ENCODE results near the gene TYMP. TPM values are rescaled to one million over a fixed set of nuclear protein-coding genes. Genes with fewer than 3 reads are reported as not detected.

TYMP gene
- total RNA-seq, 1 donor from 2014 or later, result 6.3 TPM

- peaks cover 16% of the 10 kb centered on the region for H3K4me1 Mint-ChIP-seq (ENCODE audit: unreplicated experiment)
- peaks cover 7% of the 10 kb centered on the region for H3K27me3 Mint-ChIP-seq (ENCODE audit: unreplicated experiment)
- no peak overlapping the region for H3K4me3 Mint-ChIP-seq (ENCODE audit: unreplicated experiment)
- no peak for DNase-seq (ENCODE audit: low spot score)
- no peaks in the 10 kb centered on the region for H3K36me3 Mint-ChIP-seq (ENCODE audit: low read depth, unreplicated experiment)
- H3K27ac Mint-ChIP-seq (ENCODE audit: unreplicated experiment), result no peak overlapping the region
- H3K9me3 Mint-ChIP-seq (ENCODE audit: unreplicated experiment), result no peaks in the 10 kb centered on the region
- TF ChIP-seq CTCF (IDR thresholded peaks at IDR 0.05; ENCODE audit: unreplicated experiment), result no peak
Observed at GRCh38 chr22:50505776-50506610, 23.8 kb downstream of the TYMP start.

DNA sequence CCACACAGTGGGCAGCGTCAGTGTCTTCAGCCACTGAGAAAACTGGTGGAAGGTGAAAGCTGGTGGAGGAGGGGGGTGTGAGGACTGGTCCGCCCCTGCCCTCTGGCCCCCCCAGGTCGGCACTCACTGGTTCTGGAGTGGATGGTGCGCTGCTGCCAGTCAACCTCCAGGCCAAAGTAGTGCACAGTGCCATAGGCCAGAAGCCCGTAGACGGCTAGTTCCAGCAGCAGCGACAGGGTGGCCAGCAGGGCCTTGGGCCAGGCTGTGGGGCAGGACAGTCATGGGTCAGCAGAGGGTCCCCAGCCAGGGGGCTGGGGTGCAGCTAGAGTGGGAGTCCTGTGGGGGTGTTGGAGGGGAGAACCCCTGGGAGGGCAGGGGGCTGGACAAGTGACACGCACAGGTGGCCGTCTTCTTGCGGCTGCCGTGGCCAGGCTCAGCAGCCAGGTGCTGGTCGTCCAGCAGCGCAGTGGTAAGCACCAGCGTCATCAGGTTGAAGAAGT, 24.5 kb downstream of the TYMP start:
- Mint-ChIP-seq H3K27ac (ENCODE audit: unreplicated experiment) (no peak overlapping the region), H3K9me3 (ENCODE audit: unreplicated experiment) (no peaks in the 10 kb centered on the region), H3K27me3 (ENCODE audit: unreplicated experiment) (peaks cover 7% of the 10 kb centered on the region), H3K36me3 (ENCODE audit: low read depth, unreplicated experiment) (no peaks in the 10 kb centered on the region), H3K4me1 (ENCODE audit: unreplicated experiment) (peaks cover 16% of the 10 kb centered on the region), H3K4me3 (ENCODE audit: unreplicated experiment) (no peak overlapping the region)
- TF ChIP-seq CTCF (IDR thresholded peaks at IDR 0.05; ENCODE audit: unreplicated experiment), result no peak
- DNase-seq (ENCODE audit: low spot score), result no peak

- no peaks in the 10 kb centered on the region for H3K9me3 Mint-ChIP-seq (ENCODE audit: unreplicated experiment)
- TF ChIP-seq CTCF (IDR thresholded peaks at IDR 0.05; ENCODE audit: unreplicated experiment), result no peak
- no peak for DNase-seq (ENCODE audit: low spot score)
- no peak overlapping the region for H3K4me3 Mint-ChIP-seq (ENCODE audit: unreplicated experiment)
- peaks cover 15% of the 10 kb centered on the region for H3K4me1 Mint-ChIP-seq (ENCODE audit: unreplicated experiment)
- peaks cover 7% of the 10 kb centered on the region for H3K27me3 Mint-ChIP-seq (ENCODE audit: unreplicated experiment)
- H3K36me3 Mint-ChIP-seq (ENCODE audit: low read depth, unreplicated experiment), result no peaks in the 10 kb centered on the region
- no peak overlapping the region for H3K27ac Mint-ChIP-seq (ENCODE audit: unreplicated experiment)
Observed at GRCh38 chr22:50504369-50505211, 25.2 kb downstream of the TYMP start.

GRCh38 chr22:50503475-50504145, 26.2 kb downstream of the TYMP start:
- no peak for DNase-seq (ENCODE audit: low spot score)
- peaks cover 4% of the 10 kb centered on the region for H3K27me3 Mint-ChIP-seq (ENCODE audit: unreplicated experiment)

More at GRCh38 chr22:50503475-50504145, 26.2 kb downstream of the TYMP start:
- TF ChIP-seq CTCF (IDR thresholded peaks at IDR 0.05; ENCODE audit: unreplicated experiment), result no peak
- Mint-ChIP-seq H3K36me3 (ENCODE audit: low read depth, unreplicated experiment) (no peaks in the 10 kb centered on the region), H3K27ac (ENCODE audit: unreplicated experiment) (no peak overlapping the region), H3K9me3 (ENCODE audit: unreplicated experiment) (no peaks in the 10 kb centered on the region), H3K4me1 (ENCODE audit: unreplicated experiment) (peaks cover 5% of the 10 kb centered on the region), H3K4me3 (ENCODE audit: unreplicated experiment) (no peak overlapping the region)
